DMS79 treated with DMSO at 0.1 percent for 48 hours (cell line): Measurements from ENCODE around the gene PLEKHA7.

ENCODE experiments used
- DNase-seq: peaks from one replicate; lab custom pipeline; 2025; lab: John Stamatoyannopoulos, UW

Gene PLEKHA7

GRCh38 chr11:16942911-16943310, 71.3 kb downstream of the PLEKHA7 start:
- no peak for DNase-seq

- DNase-seq, result no peak
Measured at GRCh38 chr11:16942342-16942741, 71.9 kb downstream of the PLEKHA7 start.

DNA sequence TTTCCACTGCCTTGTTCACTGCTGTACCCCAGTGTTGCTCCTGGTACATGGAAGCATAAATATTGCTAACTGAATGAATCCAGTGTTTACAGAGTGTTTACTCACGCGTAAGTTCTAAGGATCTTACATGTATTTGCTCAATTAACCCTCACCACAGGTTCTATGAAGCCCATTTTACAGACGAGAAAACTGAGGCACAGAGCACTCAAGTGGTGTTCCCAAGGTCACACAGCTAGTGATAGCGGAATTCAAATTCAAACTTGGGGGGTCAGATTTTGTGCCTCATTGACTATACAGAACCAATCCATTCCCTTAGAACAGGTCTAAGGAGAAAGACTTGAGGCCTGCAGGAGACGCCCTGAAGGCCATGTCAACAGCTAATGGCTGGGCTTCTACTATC, 72.3 kb downstream of the PLEKHA7 start:
- no peak for DNase-seq

DNA sequence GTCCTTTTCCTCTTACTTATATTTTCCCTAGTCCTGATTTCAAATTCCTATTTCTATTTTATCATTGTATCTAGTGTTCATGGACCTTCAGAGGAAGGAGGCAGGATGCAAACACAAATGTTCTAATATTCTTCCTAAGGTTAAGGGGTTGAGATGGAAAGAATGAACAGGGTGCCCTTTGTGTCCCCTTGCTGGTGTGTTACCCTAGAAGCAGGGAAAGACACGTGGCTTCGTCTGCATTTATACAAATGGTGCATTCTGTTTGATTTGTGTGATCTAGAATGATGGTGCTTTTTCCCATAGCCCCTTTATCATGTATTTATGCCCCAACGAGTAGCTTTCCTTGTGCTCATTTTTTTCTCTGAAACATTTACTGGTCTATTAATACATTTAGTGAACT, 76.2 kb downstream of the PLEKHA7 start:
- DNase-seq, result no peak

DNA sequence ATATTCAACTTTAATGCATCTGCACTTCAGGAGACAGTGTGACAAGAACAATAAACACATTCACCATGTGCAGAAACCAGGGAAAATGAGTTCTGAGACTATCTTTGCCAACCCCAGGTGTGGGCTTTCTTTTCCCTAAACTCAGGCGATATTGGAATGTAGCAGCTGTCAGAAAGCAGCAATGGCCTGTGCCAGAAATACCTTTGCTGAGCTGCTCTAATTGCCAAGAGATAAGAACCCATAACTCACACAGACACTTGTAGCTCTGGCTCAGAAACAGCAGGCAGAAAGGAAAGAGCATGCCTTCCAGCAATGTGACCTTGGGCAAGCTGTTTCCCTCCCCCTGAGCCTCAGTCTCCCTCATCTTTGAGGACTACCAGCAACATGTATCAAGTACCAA, 77.6 kb downstream of the PLEKHA7 start:
- no peak for DNase-seq

DNA sequence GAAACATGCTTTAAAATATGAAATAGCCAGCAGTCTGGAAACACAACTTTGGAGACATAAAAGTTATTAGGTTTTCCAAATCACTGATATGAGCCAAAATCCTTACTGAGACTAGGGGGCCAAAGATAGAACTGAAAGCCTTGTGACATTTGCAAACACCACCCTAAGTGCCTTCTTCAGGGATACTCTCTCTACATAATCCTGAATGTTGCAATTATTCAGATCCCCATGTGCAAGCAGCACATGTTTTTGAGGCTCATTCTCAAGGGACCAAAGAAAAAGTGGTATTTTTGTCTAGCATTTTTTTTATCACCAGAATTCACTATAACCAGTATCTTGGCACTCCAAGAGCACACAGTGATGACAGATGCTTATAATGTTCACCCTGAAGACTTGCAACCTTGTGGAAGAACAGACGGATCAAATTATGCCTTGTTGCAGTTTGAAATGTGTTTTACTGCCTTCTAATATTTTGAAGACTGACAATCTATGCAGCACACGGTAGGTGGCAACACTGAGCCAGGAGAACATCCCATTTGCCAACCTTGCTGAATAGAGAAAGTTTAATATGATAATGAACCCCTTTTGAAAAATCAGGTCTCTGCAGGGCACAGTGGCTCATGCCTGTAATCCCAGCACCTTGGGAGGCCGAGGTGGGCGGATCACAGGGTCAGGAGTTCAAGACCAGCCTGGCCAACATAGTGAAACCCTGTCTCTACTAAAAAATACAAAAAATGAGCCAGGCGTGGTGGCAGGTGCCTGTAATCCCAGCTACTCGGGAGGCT, 78.5 kb downstream of the PLEKHA7 start:
- DNase-seq, result peak; percentile 13

DNA sequence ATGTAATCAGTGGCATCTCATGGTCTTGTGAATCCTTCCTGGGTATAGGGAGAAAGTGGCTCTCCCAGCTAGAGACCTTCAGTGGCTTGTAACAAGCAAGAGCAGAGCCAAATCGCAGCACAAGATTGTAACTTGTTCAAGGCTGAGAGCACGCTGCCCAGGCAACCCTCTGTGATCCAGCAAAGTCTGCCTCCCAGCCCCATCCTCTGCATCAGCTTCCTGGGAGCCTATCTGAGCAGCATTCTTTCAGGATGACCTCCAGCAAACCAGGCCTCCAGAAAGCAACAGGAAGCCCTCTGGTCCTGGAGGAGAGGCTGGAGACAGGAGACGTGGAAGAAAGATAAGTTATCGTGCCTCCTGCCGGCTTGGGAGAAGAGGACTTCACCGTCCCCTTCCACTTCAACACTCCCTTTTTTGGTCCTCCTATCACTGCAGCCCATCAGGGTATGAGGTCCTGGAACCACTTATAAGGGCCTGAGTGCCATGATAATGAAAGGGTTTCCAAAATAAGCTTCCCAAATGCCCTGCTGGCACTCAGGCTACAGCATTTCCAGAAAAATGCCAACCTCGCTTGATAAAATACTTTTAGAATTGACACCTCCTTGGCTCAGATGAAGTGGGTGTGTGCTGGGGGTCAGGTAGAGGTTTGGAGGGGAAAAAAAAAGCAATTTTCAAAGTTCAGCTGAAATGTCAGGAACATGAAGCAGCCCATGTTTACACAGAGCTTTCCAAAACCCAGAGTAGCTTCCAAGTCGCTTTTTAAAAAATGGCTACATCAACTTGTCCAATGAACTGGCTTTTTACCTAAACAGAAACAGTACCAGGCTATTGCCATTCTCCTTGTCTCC, 80.2 kb downstream of the PLEKHA7 start:
- DNase-seq, result no peak

- DNase-seq, result no peak
Measured at GRCh38 chr11:16933291-16933690, 80.9 kb downstream of the PLEKHA7 start.

DNA sequence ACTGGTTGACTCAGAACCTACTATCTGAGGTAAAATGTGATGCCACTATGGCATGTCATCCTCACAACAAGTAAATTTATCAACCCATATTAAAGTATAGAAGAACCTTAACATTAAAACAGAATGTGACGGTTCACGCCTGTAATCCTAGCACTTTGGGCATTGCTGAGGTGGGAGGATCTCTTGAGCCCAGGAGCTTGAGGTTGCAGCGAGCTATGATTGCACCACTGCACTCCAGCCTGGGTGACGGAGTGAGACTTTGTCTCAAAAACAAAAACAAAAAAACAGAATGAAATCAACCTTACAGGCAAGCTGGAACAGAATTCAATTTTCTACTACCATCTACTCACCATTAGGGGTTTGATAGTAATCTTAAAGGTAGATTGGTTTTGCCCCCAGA, 86.2 kb downstream of the PLEKHA7 start:
- DNase-seq, result no peak

- DNase-seq, result no peak
Measured at GRCh38 chr11:16926883-16927626, 87.2 kb downstream of the PLEKHA7 start.

DNA sequence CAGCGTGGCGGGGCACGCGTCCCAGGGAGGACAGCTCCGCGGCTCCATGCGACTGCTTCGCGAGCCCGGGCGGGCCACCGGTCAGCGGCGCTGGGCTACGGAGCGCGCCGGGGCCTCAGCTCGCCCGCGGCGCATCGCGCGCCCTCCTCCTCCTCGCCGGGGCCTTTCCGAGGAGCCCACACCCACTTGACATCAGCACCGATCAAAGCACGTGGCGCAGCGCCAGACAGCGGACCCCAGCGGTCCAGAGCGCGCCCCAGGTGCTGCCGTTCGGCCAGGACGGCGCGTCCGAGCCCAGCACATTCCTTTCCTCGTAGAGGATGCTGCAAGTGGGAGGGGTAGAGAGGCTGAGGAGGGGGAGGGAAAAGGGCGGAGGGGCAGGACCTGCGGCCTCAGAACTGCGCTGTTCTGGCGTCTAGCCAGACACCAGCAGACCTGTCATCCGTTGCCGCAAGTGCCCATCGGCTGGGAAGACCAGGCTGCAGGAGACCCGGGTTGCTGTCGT, 88.6 kb downstream of the PLEKHA7 start:
- peak; percentile 35 for DNase-seq

DNA sequence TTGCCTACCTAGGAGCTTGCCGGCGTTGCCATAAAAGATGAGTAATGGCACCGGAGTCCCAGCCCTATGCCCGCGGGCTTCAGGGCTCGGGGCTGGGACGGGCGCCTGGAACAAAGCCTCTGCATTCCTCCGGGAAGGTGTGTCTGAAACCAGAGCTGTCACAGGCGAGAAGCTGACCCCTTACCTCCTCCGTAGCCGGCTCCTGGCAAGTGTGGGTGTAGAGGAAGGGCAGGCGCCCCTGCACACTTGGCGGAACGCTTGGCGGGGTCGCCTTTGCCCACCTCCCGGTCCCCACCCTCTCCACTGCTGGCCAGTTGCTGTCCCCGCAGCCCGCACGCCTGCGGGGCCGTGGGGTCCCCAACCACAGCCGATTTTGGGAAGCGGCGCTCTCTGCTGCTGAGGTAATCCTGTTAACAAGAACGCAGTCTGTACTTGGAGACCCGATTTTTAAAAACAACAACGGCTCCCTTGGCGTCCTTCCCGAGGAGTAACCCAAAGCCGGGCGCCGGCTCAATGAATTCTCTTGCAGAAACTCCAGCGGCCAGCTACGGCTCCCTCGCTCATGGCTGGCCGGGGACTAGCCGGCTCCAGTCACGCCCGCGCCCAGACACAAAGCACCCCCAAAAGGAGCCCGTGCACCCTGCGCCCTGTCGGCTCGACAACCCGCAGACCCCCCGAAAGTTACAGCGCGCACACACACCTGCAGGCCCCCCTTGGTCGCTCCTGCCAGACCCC, 89.2 kb downstream of the PLEKHA7 start:
- DNase-seq, result peak; percentile 25

DNA sequence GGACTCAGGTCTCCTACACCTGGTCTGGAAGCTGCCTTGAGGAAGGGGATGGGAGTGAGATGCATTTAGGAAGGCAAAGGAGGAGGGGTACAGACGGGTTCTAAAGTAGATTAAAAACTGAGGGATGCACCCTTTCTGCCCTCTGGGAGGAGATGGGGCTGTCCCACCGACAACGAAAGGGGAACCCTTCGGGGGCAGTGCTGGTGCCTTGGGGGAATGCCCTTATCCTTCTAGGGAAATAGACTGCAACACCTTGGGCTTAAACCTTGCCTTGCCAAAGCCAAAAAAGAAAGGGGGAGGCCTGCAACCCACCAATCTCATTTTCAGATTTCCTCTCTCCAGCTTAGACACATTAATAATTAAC, 89.8 kb downstream of the PLEKHA7 start:
- no peak for DNase-seq

- no peak for DNase-seq
Measured at GRCh38 chr11:16923987-16924386, 90.2 kb downstream of the PLEKHA7 start.

DNA sequence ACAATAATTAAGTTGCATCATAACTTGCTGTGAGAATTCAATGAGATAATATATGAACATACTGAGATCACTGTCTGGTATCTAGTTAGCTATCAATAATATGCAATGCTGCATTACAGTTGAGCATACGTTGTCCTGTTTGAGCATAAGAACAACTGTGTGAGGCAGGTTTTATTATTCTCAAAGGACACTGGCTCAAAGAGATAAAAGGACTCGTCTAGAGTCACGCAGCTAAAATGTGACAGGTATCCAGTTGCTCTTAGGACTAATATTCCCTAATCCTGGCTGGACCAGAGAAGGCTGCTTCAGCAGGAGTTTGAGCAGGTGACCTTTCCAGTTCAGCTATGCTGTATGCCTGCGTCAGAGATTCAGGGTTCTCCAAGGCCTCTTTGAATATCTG, 92.5 kb downstream of the PLEKHA7 start:
- no peak for DNase-seq

GRCh38 chr11:16921019-16921418, 93.2 kb downstream of the PLEKHA7 start:
- no peak for DNase-seq

DNA sequence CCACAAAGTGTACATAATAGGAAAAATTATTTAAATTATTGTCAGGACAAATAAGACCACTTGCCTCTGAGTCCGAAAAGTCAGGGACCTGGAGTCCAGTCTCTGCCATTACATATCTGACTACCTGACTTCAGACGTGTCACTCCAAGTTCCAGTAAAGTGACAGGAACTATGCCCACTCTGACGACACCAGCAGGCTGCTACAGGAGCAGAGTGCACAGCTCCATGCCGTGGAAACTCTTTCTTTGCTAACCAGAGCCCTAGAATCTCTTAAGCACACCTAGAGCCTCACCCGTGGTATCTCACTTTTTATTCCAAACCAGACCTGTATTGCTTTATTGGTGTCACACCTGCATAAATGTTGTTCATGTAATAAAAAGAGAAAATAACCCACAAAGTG, 93.7 kb downstream of the PLEKHA7 start:
- no peak for DNase-seq

DNA sequence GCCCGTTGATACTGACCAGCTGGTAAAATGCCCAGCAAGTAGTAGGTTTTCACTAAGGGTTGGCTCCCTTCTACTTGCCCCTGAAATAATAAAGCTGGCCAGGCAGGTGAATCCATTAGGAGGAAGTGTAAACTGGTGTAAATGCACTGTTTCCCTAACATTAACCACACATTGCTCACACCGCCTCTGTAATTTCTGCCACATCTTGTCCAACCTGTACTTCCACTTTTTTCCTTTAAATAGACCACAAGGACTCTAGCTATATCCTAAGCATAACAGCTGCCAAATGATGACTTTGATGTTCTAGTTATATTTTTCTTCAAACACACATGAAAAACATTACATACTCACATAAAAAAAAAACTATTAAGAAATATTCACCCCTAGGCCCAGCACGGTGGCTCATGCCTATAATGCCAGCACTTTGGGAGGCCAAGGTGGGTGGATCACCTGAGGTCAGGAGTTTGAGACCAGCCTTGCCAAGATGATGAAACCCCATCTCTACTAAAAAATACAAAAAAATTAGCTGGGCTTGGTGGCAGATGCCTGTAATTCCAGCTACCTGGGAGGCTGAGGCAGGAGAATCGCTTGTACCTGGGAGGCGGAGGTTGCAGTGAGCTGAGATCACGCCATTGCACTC, 95.6 kb downstream of the PLEKHA7 start:
- peak; percentile 26 for DNase-seq

DNA sequence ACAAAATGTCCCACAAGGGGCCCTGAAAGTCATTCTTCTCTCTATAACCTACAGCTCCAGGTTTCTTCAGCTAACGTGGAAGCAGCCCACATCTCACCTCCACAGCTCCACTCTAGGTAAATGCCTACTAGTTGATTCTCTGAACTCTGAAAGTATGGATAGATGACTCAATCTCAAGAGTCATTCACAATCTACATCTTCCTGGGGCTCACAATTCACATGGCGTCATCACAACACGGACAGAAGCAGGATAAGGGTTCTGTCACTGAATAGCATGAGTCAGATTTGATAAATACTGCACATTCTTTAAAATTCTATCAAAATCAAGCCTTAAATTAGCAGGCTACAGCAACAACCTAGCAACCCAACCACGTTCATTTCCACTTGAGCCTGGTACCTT, 96.3 kb downstream of the PLEKHA7 start:
- DNase-seq, result no peak

DNA sequence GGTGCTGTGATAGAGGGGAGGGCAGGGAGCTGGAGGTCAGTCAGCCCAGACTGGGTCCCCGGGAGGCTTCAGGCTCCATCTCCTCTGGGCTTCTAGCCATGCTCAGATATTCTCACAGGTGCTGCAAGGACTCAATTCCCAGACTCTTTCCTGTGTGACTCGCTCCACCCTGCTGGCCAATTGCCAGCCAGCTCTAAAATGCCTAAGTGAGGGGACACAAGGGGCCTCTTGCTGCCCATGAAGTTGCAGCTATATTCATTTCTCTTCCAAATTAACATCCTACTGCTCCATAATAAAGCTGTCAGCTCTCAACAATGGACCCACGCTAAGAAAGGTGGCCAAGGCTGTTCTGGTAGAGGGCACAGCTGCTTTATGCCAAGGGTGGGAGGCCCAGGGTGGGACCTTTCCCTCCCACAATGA, 101.5 kb downstream of the PLEKHA7 start:
- DNase-seq, result peak; percentile 91

DNA sequence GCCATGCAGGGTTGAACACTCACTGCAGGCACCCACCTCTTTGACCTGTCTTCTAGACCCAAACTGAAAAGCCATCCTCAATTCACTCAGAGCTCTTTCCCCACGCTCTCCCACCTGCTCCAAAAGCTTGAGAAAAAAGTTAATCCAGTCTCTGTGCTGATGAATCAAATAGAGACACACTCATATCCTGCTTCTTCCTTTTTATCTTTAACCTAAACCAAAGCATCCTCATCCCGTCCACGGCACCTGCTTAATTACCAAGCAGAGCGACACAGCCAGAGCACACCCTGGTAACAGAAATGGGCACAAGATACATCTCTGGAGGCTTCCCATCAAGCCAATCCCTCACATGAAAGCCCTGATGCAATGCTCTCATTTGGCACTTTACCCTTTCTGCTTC, 102.6 kb downstream of the PLEKHA7 start:
- DNase-seq, result no peak
